H1 (cell line): ENCODE data around the gene HSD17B13. TPM values are rescaled to one million over a fixed set of nuclear protein-coding genes. Genes with fewer than 3 reads are reported as not detected.

Source experiments
- JUN ChIP-seq: IDR thresholded peaks from 2 replicates; pipeline ENCODE4 v1.6.1; 2011; ENCODE audit warnings: low read depth, mild to moderate bottlenecking, improper control_type of control experiment, low read length
- polyA plus RNA-seq, 7 experiments: library from polyadenylated mRNA; depleted of rRNA in 3 of 7; stranded (reverse) in 5 of 7; unstranded in 2 of 7; fragments of >200 nt in 5 of 7; fragments of 200-250 nt in 2 of 7; gene quantifications; 1 replicate in 5 of 7; 2 replicates in 1 of 7; 4 replicates in 1 of 7; pipeline versions ENCODE4 v1.2.1 to v1.2.3, GENCODE V29; 2011 to 2013; ENCODE audit warnings: missing spikeins in 2 of 7, mixed read lengths in 2 of 7
- total RNA-seq: library from RNA; stranded (reverse); fragmentation: NEBNext Ultra II Directional; extraction: Animal tissue kit (Norgen Biotek cat#: 25700); gene quantifications from 2 replicates; pipeline ENCODE4 v1.2.1, GENCODE V29; 2021
- TF ChIP-seq, protein P1 (sequence below): fragments of 300-600 bp; sonication (generic); IDR thresholded peaks from 2 replicates; pipeline ENCODE4 v1.7.1; 2012; ENCODE audit warnings: low read length, moderate library complexity, mild to moderate bottlenecking, inconsistent platforms; ENCODE audit not compliant: insufficient replicate concordance

Gene HSD17B13
- total and polyA plus RNA-seq, 2 of the 8 experiments (the other 6 are each of a cell fraction or from before 2014, with no cell fraction given) = 0.09 to 0.13 TPM

DNA sequence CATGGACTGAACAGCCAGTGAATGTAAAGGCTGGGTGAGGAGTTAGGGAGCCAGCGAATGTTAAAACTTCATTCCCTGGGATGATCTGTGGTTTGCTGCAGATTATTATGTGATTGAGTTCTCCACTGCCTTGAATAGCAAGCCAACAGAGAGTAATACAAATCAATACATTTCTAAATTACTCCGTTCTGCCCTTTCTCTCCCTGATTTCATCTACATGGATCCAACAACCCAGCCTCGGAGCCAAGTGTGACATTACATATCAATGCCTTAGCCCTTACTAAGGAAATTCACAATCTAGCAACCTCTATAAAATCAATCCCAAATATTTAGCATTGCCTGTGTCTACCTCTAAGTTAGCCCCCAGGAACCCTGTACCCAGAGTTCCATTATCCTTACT, 11.0 kb downstream of the HSD17B13 start (continued):
- TF ChIP-seq, protein P1, sequence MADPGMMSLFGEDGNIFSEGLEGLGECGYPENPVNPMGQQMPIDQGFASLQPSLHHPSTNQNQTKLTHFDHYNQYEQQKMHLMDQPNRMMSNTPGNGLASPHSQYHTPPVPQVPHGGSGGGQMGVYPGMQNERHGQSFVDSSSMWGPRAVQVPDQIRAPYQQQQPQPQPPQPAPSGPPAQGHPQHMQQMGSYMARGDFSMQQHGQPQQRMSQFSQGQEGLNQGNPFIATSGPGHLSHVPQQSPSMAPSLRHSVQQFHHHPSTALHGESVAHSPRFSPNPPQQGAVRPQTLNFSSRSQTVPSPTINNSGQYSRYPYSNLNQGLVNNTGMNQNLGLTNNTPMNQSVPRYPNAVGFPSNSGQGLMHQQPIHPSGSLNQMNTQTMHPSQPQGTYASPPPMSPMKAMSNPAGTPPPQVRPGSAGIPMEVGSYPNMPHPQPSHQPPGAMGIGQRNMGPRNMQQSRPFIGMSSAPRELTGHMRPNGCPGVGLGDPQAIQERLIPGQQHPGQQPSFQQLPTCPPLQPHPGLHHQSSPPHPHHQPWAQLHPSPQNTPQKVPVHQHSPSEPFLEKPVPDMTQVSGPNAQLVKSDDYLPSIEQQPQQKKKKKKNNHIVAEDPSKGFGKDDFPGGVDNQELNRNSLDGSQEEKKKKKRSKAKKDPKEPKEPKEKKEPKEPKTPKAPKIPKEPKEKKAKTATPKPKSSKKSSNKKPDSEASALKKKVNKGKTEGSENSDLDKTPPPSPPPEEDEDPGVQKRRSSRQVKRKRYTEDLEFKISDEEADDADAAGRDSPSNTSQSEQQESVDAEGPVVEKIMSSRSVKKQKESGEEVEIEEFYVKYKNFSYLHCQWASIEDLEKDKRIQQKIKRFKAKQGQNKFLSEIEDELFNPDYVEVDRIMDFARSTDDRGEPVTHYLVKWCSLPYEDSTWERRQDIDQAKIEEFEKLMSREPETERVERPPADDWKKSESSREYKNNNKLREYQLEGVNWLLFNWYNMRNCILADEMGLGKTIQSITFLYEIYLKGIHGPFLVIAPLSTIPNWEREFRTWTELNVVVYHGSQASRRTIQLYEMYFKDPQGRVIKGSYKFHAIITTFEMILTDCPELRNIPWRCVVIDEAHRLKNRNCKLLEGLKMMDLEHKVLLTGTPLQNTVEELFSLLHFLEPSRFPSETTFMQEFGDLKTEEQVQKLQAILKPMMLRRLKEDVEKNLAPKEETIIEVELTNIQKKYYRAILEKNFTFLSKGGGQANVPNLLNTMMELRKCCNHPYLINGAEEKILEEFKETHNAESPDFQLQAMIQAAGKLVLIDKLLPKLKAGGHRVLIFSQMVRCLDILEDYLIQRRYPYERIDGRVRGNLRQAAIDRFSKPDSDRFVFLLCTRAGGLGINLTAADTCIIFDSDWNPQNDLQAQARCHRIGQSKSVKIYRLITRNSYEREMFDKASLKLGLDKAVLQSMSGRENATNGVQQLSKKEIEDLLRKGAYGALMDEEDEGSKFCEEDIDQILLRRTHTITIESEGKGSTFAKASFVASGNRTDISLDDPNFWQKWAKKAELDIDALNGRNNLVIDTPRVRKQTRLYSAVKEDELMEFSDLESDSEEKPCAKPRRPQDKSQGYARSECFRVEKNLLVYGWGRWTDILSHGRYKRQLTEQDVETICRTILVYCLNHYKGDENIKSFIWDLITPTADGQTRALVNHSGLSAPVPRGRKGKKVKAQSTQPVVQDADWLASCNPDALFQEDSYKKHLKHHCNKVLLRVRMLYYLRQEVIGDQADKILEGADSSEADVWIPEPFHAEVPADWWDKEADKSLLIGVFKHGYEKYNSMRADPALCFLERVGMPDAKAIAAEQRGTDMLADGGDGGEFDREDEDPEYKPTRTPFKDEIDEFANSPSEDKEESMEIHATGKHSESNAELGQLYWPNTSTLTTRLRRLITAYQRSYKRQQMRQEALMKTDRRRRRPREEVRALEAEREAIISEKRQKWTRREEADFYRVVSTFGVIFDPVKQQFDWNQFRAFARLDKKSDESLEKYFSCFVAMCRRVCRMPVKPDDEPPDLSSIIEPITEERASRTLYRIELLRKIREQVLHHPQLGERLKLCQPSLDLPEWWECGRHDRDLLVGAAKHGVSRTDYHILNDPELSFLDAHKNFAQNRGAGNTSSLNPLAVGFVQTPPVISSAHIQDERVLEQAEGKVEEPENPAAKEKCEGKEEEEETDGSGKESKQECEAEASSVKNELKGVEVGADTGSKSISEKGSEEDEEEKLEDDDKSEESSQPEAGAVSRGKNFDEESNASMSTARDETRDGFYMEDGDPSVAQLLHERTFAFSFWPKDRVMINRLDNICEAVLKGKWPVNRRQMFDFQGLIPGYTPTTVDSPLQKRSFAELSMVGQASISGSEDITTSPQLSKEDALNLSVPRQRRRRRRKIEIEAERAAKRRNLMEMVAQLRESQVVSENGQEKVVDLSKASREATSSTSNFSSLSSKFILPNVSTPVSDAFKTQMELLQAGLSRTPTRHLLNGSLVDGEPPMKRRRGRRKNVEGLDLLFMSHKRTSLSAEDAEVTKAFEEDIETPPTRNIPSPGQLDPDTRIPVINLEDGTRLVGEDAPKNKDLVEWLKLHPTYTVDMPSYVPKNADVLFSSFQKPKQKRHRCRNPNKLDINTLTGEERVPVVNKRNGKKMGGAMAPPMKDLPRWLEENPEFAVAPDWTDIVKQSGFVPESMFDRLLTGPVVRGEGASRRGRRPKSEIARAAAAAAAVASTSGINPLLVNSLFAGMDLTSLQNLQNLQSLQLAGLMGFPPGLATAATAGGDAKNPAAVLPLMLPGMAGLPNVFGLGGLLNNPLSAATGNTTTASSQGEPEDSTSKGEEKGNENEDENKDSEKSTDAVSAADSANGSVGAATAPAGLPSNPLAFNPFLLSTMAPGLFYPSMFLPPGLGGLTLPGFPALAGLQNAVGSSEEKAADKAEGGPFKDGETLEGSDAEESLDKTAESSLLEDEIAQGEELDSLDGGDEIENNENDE = no peak
- no peak for TF ChIP-seq JUN
